ENCODE measurements around the gene COL9A3.
"Not testable (repeated sequence)": the region's sequence is repeated elsewhere in the genome, so short reads cannot be mapped to it uniquely, and the experiment has no call there.

COL9A3 gene

DNA sequence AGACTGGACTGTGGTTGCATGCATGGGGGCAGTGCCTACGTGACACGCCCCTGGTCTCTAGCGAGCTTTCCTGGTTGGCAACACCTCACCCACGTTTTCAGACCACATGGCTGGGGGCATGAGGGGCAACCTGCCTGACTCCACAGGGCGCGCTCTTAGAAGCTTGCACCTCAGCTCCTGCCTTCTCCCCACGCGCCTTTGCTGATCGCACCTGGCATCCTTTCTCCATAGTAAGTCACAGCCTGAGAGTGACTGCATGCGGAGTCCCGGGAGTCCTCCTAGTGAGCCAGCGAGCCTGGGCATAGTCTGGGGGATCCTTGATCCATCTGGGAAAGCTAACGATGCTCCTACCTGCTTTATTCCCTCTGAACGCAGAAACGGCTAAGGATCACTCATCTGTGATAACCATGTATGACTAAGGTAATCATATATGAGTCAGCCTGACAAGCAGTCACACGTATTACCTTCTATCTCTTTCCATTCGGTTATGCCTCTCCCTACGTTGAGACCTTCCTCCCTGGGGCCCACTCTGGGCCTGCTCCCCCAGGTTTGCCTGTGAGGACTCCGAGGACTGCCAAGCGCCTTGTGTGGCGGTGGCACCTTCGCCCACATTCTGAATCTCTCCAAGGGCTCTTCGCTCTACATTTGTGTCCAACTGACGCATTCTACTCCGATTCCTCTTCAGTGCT lies 40.2 kb downstream of the COL9A3 start:
- DNase-seq (ENCODE audit: low read depth) = no peak

DNA sequence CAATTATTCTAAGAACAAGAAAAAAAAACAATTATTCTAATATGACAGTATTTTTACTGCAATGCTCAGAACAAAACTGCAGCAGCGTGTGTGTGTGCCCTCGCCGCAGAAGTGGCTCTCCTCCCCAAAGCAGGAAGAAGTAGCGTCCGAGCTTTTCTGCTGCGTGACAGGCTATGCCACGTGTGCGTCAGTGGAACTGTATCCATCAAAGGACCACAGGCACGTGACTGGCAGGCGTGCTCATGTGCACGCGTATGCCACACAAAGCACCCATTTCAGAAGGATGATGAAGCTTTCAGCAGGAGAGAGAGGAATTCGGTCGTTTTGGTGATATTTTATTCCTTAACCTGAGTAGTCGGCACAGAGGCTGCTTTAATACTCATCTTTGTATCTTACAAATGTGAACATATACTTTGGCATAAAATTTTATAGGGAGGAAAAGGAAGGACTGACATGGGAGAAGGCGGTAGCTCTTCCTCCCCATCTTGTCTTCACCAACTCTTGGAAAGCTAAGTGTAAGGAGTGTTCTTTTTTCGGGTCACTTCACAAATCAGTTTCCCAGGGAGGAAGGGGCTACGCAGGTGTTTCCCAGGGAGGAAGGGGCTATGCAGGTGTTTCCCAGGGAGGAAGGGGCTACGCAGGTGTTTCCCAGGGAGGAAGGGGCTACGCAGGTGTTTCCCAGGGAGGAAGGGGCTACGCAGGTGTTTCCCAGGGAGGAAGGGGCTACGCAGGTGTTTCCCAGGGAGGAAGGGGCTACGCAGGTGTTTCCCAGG lies 41.4 kb downstream of the COL9A3 start:
- no peak for DNase-seq (ENCODE audit: low read depth)

DNA sequence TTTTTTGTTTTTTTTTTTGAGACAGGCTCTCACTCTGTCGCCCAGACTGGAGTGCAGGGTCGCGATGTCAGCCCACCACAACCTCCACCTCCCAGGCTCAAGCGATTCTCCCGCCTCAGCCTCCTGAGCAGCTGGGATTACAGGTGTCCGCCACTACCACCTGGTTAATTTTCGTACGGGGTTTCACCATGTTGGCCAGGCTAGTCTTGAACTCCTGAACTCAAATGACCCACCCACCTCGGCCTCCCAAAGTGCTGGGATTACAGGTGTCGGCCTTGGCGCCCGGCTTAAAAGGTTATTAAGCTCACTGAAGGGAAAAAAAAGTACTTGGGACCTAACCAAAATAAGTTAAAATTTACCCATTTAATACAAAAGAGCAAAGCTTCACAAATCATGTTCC lies 42.9 kb downstream of the COL9A3 start:
- DNase-seq (ENCODE audit: low read depth) = no peak

GRCh38 chr20:62860391-62860923 lies 43.6 kb downstream of the COL9A3 start:
- no peak for DNase-seq (ENCODE audit: low read depth)

DNA sequence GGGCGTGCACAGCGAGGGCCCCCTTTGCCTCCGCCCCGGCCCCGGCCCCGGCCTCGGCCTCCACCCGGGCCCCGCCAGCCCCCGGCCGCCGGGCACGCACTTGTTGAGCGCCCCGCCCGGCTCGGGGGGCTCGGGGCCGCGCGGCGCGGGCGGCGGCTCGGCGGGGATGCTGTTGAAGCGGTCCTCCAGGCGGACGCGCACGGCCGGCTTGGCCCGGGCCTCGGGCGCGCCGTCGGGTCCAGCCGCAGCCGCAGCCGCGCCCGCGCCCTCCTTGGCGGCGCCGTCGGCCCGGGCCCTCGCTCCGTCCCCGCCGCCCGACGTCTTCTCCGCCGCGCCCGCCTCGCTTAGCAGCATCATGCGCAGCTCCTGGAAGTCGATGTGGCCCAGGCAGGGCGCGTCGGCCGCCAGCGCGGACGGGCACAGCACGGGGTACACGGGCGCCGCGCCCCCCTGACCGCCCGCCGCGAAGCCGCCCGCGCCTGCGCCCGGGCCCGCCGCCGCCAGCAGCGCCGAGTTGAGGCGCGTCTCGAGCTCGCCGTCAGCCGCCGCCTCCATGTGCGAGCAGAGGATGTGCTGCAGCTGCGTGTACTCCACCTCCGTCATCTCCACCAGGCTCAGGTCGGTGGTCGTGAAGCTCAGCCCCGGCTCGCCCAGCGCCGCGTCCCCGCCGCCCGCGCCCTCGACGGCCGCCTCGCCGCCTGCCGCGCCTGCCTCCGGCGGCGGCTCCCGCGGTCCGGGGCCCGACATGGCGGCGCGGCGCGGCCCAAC lies 44.3 kb downstream of the COL9A3 start:
- peak; percentile 28 for DNase-seq (ENCODE audit: low read depth)

GRCh38 chr20:62861726-62862336 lies 45.0 kb downstream of the COL9A3 start, which contains the start of gene TCFL5:
TCFL5 (minus strand) TSS chr20:62861822; CDS start chr20:62861670, 152 bp downstream.
- DNase-seq (ENCODE audit: low read depth) = peak; percentile 93

DNA sequence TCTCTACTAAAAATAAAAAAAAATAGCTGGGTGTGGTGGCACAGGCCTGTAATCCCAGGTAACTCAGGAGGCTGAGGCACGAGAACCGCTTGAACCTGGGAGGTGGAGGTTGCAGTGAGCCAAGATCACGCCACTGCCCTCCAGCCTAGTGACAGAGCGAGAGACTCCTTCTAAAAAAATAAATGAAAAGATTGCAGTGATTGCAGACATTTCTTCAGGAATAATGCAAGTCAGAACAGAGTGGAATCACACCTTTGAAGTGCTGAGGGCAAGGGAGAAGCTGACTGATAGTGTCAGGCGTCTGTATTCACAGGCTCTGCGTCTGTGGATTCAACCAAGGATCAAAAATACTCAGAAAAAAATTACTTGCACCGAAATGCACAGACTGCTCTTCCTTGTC lies 47.4 kb downstream of the COL9A3 start:
- DNase-seq (ENCODE audit: low read depth) = no peak

DNA sequence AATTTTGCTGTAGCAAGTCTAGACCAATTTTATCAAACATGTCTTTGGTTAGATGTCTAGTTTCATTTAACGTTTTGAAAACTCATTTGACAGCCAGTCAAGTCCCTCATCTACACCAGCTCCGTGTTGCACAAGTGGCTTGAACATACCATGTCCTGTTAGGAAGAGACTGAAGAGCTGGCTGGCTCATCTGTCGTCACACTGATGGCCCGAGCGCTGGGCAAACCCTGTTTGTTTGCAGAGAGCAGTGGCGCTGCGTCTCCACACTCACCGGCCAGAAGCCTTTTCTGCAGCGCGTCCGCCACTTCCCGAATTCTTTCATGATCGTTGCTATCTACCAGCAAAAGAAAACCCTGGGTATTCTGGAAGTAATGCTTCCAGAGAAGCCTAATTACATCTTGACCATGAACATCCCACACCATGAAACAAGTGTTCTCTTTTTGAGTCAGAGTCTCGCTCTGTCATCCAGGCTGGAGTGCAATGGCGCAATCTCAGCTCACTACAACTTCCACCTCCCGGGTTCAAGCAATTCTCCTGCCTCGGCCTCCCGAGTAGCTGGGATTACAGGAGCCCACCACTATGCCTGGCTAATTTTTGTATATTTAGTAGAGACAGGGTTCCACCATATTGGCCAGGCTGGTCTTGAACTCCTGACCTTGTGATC lies 55.5 kb downstream of the COL9A3 start:
- DNase-seq (ENCODE audit: low read depth) = no peak

DNA sequence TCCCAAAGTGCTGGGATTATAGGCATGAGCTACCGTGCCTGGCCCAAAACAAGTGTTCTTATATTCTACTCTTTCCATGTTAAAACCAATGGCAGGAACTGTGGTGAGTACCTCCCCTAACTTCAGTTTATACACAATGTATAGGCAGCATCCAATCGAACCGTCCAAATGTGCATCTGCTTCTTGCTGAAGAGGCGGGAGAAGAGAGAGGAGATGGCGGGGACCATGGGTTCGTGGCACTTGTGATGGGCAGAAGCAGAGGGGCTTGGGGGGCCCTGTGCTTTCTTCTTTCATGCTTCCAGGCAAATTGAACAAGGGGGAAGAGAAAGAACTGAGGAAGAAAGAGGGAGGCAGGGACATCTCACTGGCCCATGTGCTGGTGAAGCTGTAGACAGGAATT lies 56.0 kb downstream of the COL9A3 start:
- DNase-seq (ENCODE audit: low read depth) = no peak

GRCh38 chr20:62873280-62873679 lies 56.4 kb downstream of the COL9A3 start:
- no peak for DNase-seq (ENCODE audit: low read depth)

DNA sequence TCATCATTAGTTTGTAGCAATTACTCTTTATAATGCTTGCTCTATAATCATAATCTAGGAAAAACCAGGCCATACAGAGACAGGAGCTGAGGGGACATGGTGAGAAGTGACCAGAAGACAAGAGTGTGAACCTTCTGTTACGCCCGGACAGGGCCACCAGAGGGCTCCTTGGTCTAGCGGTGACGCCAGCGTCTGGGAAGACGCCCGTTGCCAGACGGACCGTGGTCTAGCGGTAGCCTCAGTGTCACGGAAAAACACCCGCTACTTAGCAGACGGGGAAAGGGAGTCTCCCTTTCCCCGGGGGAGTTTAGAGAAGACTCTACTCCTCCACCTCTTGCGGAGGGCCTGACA lies 56.8 kb downstream of the COL9A3 start:
- not testable (repeated sequence) for DNase-seq (ENCODE audit: low read depth)

- DNase-seq (ENCODE audit: low read depth) = no peak
Observed at GRCh38 chr20:62874964-62875344, 58.1 kb downstream of the COL9A3 start.

DNA sequence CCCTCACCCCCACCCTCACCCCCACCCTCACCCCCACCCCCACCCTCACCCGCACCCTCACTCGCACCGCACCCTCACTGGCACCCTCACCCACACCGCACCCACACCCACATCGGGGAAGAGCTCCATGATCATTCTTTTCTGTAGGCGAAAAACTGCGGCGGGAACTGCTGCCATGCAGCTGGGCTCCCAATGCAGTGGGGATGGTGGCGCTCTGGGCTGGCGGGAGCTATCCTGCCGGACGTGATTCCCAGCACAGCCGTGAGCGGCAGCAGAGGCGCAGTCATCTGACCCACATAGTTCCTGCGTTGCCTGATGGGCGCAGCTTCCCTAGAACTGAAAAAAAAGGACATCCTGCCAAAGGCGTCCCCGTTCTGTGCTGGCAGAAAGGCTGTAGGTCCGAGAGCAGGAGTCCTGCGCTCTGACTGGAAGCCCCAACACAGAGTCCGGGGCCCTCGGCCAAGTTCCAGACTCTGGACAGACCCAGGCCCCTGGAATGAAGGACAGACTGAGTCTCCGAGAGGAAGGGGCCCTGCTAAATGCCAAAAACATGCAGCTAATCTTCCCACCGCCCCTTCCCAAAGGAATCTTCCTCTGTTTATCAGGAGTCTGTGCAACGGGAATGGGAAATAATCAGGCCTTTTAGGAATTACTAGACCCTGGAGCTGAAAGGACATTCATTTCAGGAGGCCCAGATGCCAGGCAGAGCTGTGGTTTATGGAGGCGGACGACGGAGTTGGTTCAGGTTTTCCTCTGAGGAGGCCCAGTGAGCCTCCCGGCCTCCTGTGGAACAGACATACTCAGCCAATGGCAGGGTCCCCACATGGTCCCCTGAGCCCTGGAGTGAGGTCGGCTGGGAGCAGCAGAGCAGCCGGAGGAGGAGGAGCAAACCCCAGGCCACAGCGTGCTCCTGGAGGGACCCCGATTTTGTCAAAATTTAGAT lies 58.8 kb downstream of the COL9A3 start:
- no peak for DNase-seq (ENCODE audit: low read depth)

GRCh38 chr20:62876501-62876901 lies 59.7 kb downstream of the COL9A3 start:
- no peak for DNase-seq (ENCODE audit: low read depth)

- no peak for DNase-seq (ENCODE audit: low read depth)
Observed at GRCh38 chr20:62876902-62877816, 60.3 kb downstream of the COL9A3 start.

GRCh38 chr20:62878244-62879038 lies 61.6 kb downstream of the COL9A3 start:
- DNase-seq (ENCODE audit: low read depth) = no peak

GRCh38 chr20:62879275-62880146 lies 62.7 kb downstream of the COL9A3 start:
- no peak for DNase-seq (ENCODE audit: low read depth)
